CD4-positive, alpha-beta T cell (primary cell): ENCODE results near the gene DYNLRB1. TPM values are rescaled to one million over a fixed set of nuclear protein-coding genes. Genes with fewer than 3 reads are reported as not detected.

Experiments
- ATAC-seq: fragments of 200-7000 bp; cut with Tn5 transposase; one replicate; pipeline ENCODE4 v1.10.0; 2022; ENCODE audit warnings: mild to moderate bottlenecking; ENCODE audit not compliant: poor library complexity
- CTCF ChIA-PET: fragments of 350-600 bp; sonication (Branson Sonifier 250); formaldehyde crosslinking; loops from one replicate; lab custom pipeline; 2021; ENCODE audit warnings: antibody characterized with exemption, inconsistent platforms; lab: Charles Lee
- POLR2A ChIA-PET: fragments of 350-600 bp; sonication (Branson Sonifier 250); formaldehyde crosslinking; loops from one replicate; lab custom pipeline; 2021; ENCODE audit warnings: antibody characterized with exemption, inconsistent platforms; lab: Charles Lee
- DNase-seq, 14 experiments: peaks; one replicate each; pipeline ENCODE4 v3.0.0-alpha.2; 2013 to 2020; ENCODE audit warnings: mixed read lengths in 2 of 14
- H3K27ac ChIP-seq, 2 donors: one replicate each; pipeline versions ENCODE4 v1.5.1 to v1.7.0; 2013; ENCODE audit warnings: low read length in 2 of 2, low read depth in 1 of 2, mild to moderate bottlenecking in 1 of 2
- H3K27me3 ChIP-seq, 2 experiments: 1 replicate in 1 of 2; 2 replicates in 1 of 2; pipeline versions ENCODE4 v1.6.1 to v1.7.0; 2013; ENCODE audit warnings: low read length in 2 of 2, control low read depth in 1 of 2, mild to moderate bottlenecking in 1 of 2, moderate library complexity in 1 of 2; ENCODE audit not compliant: insufficient read depth in 2 of 2, control insufficient read depth in 1 of 2
- H3K36me3 ChIP-seq: one replicate; pipeline ENCODE4 v1.6.1; 2013; ENCODE audit warnings: low read length, control low read depth; ENCODE audit not compliant: insufficient read depth
- H3K4me1 ChIP-seq: one replicate; pipeline ENCODE4 v1.6.1; 2013; ENCODE audit warnings: low read length, control low read depth; ENCODE audit not compliant: insufficient read depth
- H3K4me3 ChIP-seq: one replicate; pipeline ENCODE4 v1.5.1; 2013; ENCODE audit warnings: mild to moderate bottlenecking, low read length, moderate library complexity
- H3K9me3 ChIP-seq, 2 experiments: 1 replicate in 1 of 2; 2 replicates in 1 of 2; pipeline versions ENCODE4 v1.6.1 to v1.7.0; 2013; ENCODE audit warnings: low read length in 2 of 2, mild to moderate bottlenecking in 2 of 2, control low read depth in 1 of 2, moderate library complexity in 1 of 2; ENCODE audit not compliant: control insufficient read depth in 1 of 2, insufficient read depth in 1 of 2
- H3K27ac Mint-ChIP-seq: one replicate; pipeline ENCODE4 v1.8.0; 2020; ENCODE audit warnings: mixed read lengths
- H3K27me3 Mint-ChIP-seq: one replicate; pipeline ENCODE4 v1.8.0; 2021; ENCODE audit warnings: mixed read lengths
- H3K36me3 Mint-ChIP-seq: one replicate; pipeline ENCODE4 v1.8.0; 2021; ENCODE audit warnings: low read depth, mixed read lengths
- H3K4me1 Mint-ChIP-seq: one replicate; pipeline ENCODE4 v1.8.0; 2021; ENCODE audit warnings: low read depth, mixed read lengths
- H3K4me3 Mint-ChIP-seq: one replicate; pipeline ENCODE4 v1.8.0; 2020; ENCODE audit warnings: mild to moderate bottlenecking, mixed read lengths
- H3K9me3 Mint-ChIP-seq: one replicate; pipeline ENCODE4 v1.8.0; 2020; ENCODE audit warnings: mixed read lengths
- intact Hi-C, 2 experiments: fragments of 100-400 bp; cut with DNase I in 1 of 2; cut with micrococcal nuclease in 1 of 2; formaldehyde crosslinking; loops; one replicate each; pipeline versions ENCODE4 v1.15.1 to v1.9.0; 2023 to 2025; cut with DNase I, micrococcal nuclease
- total RNA-seq, 174 experiments: library from RNA in 2 of 174; stranded (reverse) in 2 of 174; gene quantifications; one replicate each; pipeline ENCODE4 v1.2.3 and lab custom pipeline; 2021 to 2026
- TF ChIP-seq, protein P1 (sequence below): fragments of 200-600 bp; IDR thresholded peaks from one replicate; pipeline ENCODE4 v1.8.0; 2022; ENCODE audit warnings: antibody characterized with exemption, mild to moderate bottlenecking

Gene DYNLRB1
- total RNA-seq, 2 experiments from 2014 or later: 38.3 to 40.3 TPM

DNA sequence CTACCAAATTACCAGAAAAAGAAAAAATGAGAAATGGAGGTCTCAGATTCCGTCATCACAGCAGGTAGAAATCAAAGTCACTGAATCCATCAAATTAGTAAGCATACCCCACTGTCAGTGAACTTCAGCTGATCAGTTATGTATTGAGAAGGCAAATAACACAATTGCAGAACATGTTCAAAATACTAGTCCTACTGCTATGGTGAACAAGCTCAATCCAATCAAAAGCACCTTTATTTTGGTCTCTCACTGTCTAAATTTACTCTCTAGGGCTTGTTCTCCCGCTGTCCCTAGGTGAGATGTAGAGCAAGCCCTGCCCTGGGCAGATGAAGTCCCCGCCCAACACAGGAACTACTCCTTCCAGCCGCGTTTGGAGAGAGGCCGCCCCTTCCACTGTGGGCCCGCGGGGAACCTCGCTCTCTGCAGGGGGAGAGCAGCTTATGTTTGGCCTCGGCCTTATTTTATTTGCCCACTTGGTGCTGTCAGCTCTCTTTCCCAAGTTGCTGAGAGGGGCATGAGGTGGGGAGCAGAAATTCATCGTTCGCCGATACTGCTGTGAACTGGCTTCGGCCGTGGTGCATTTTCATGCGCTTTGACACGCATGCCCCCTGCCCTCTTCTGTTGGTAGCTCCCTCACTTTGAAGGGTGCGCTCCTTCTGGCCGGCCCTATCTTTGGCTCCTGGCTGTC lies 28.0 kb downstream of the DYNLRB1 start:
- Mint-ChIP-seq H3K4me1 (peaks cover 35% of the 10 kb centered on the region), H3K27ac (peak overlapping the region; percentile 15), H3K36me3 (peaks cover 25% of the 10 kb centered on the region), H3K9me3 (no peaks in the 10 kb centered on the region), H3K4me3 (peak overlapping the region; percentile 69), H3K27me3 (no peaks in the 10 kb centered on the region)
- DNase-seq (peak in 5 of 14 experiments; percentile 8 to 47 (median 29)), ATAC-seq (peak; percentile 73)
- ChIA-PET POLR2A (interaction anchor here (0.8 to 1.9 kb wide), 4 partner anchors 13 to 163 kb away, joined by 3 to 9 read pairs (median 3); partner anchors contain the start of genes DYNLRB1 and MAP1LC3A), CTCF (interaction anchor here (1.3 kb wide), 1 partner anchor 166 kb away, joined by 3 read pairs; no protein-coding TSS in a partner anchor)
- Histone ChIP-seq H3K27ac (no peak overlapping the region), H3K9me3 (no peaks in the 10 kb centered on the region), H3K27me3 (no peaks in the 10 kb centered on the region), H3K36me3 (peaks cover 23% of the 10 kb centered on the region), H3K4me3 (peak overlapping the region; percentile 21), H3K4me1 (peaks cover 42% of the 10 kb centered on the region)
- TF ChIP-seq, protein P1, sequence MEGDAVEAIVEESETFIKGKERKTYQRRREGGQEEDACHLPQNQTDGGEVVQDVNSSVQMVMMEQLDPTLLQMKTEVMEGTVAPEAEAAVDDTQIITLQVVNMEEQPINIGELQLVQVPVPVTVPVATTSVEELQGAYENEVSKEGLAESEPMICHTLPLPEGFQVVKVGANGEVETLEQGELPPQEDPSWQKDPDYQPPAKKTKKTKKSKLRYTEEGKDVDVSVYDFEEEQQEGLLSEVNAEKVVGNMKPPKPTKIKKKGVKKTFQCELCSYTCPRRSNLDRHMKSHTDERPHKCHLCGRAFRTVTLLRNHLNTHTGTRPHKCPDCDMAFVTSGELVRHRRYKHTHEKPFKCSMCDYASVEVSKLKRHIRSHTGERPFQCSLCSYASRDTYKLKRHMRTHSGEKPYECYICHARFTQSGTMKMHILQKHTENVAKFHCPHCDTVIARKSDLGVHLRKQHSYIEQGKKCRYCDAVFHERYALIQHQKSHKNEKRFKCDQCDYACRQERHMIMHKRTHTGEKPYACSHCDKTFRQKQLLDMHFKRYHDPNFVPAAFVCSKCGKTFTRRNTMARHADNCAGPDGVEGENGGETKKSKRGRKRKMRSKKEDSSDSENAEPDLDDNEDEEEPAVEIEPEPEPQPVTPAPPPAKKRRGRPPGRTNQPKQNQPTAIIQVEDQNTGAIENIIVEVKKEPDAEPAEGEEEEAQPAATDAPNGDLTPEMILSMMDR: no peak
- intact Hi-C loops: no loop called here

DNA sequence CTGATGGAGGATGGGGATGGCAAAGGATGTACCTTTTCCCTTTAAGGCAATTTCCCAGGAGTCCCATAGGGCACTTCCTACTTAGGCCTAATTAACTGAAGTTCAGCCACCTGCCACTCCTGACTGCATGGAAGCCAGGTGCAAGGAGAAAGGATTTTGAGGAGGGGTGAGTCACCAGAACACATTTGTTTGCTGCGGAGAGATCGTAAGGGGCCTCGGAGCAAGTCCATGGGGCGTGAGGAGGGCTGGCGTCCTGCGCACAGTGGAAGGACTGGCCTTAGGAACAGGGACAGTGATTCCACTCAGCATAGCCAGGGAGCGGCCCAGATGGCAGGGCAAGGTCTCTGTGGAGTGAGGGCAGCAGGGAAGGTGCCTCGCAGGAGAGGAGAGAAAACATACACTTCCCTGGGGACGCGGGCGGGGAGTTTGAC lies 30.5 kb downstream of the DYNLRB1 start:
- DNase-seq: no peak
- Mint-ChIP-seq H3K27me3 (no peaks in the 10 kb centered on the region), H3K9me3 (no peaks in the 10 kb centered on the region), H3K36me3 (peaks cover 3% of the 10 kb centered on the region), H3K27ac (no peak overlapping the region), H3K4me1 (peaks cover 18% of the 10 kb centered on the region), H3K4me3 (no peak overlapping the region)
- CTCF ChIA-PET: no interaction called here
- no peaks in the 10 kb centered on the region for H3K27me3 ChIP-seq
- POLR2A ChIA-PET: no interaction called here
- peaks cover 25% of the 10 kb centered on the region for H3K4me1 ChIP-seq
- no peak for ATAC-seq
- no peak overlapping the region for H3K4me3 ChIP-seq
- H3K9me3 ChIP-seq: no peaks in the 10 kb centered on the region
- TF ChIP-seq, protein P1: no peak
- H3K27ac ChIP-seq: no peak overlapping the region
- intact Hi-C loops: no loop called here
- H3K36me3 ChIP-seq: peaks cover 2% of the 10 kb centered on the region

DNA sequence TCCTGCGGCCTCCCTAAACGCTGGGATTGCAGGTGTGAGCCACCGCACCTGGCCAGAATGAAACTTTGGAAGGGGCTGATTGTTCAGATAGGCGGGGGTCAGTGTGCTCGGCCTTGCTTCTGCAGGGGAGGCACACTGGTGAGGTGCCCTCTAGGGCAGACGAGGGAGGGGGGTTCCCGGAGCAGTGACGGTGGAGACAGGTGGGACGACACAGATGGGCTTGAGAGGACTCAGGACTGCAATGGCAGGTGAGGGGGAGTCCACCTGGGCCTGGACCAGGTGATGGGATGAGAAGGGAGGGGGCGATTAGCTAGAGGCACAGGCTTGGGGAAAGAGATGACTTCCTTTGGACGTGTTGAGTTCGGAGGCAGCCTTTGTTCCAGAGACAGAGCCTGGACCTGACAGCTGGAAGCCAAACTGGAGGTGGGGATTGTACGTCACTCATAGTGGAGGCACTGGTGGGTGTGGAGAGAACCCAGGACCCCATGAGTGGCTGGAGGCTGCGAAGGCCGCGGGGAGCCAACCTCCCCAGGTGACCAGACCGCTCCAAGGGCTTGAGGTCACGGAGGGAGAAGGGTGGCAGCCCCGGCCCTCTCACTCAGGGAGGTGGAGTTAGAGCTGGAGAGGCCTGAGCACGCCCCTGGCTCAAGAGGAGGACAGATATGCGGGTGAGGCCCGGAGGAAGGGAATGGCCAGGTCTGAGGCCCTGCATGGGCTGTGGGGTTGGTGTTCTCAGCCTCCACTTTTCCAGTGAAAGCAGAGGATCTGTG lies 31.8 kb downstream of the DYNLRB1 start:
- ChIA-PET POLR2A (no interaction called here), CTCF (no interaction called here)
- no peak for DNase-seq

More for the DNA sequence above, 31.8 kb downstream of the DYNLRB1 start:
- no peaks in the 10 kb centered on the region for H3K36me3 ChIP-seq
- H3K9me3 Mint-ChIP-seq: no peaks in the 10 kb centered on the region
- H3K4me1 ChIP-seq: peaks cover 14% of the 10 kb centered on the region
- no peak overlapping the region for H3K4me3 ChIP-seq
- H3K4me1 Mint-ChIP-seq: peaks cover 17% of the 10 kb centered on the region
- no peak overlapping the region for H3K4me3 Mint-ChIP-seq
- H3K9me3 ChIP-seq: no peaks in the 10 kb centered on the region
- H3K27ac Mint-ChIP-seq: no peak overlapping the region
- TF ChIP-seq, protein P1: no peak
- no peaks in the 10 kb centered on the region for H3K27me3 ChIP-seq
- no peak for ATAC-seq
- H3K36me3 Mint-ChIP-seq: no peaks in the 10 kb centered on the region
- H3K27me3 Mint-ChIP-seq: no peaks in the 10 kb centered on the region
- H3K27ac ChIP-seq: no peak overlapping the region
- intact Hi-C loops: no loop called here
